Renal pelvis (tissue), 3 donors: ENCODE results near the gene RNF148. TPM values are rescaled to one million over a fixed set of nuclear protein-coding genes. Genes with fewer than 3 reads are reported as not detected.

Source experiments
- polyA plus RNA-seq, 3 donors: library from polyadenylated mRNA; unstranded; fragments of 120-200 nt; gene quantifications; one replicate each; pipeline ENCODE4 v1.2.1, GENCODE V29; 2013; ENCODE audit not compliant: insufficient read length in 3 of 3

Gene RNF148
- polyA plus RNA-seq, 3 donors: 0.27 to 0.36 (median 0.35) TPM

Other genes with a start within 250 kb of the RNF148 start
- gene RNF133, start 3.8 kb downstream of the RNF148 start, polyA plus RNA-seq: under 1 TPM in 2 of 3 donors, not detected in 1; 0.10 to 0.21 TPM
- gene CADPS2, start 183.5 kb upstream of the RNF148 start, polyA plus RNA-seq: 10 to 100 TPM; 48.0 to 51.7 (median 48.4) TPM